Type B pancreatic cell (in vitro differentiated cells): Measurements from ENCODE around the gene CEP85L. TPM values are rescaled to one million over a fixed set of nuclear protein-coding genes. Genes with fewer than 3 reads are reported as not detected.

Experiments
- DNase-seq: peaks from one replicate; pipeline ENCODE4 v3.0.0; 2021; ENCODE audit warnings: mixed read lengths; ENCODE audit not compliant: unreplicated experiment; ENCODE audit errors: extremely low spot score
- H3K27ac Mint-ChIP-seq: 2 replicates; pipeline ENCODE4 v1.8.0; 2021; ENCODE audit warnings: mild to moderate bottlenecking, mixed read lengths
- H3K27me3 Mint-ChIP-seq: 2 replicates; pipeline ENCODE4 v1.8.0; 2021; ENCODE audit warnings: mixed read lengths
- H3K36me3 Mint-ChIP-seq: 2 replicates; pipeline ENCODE4 v1.8.0; 2021; ENCODE audit warnings: mixed read lengths
- H3K4me1 Mint-ChIP-seq: one replicate; pipeline ENCODE4 v1.8.0; 2021; ENCODE audit warnings: mixed read lengths; ENCODE audit not compliant: unreplicated experiment
- H3K4me3 Mint-ChIP-seq: 2 replicates; pipeline ENCODE4 v1.8.0; 2021; ENCODE audit warnings: mild to moderate bottlenecking, mixed read lengths
- H3K9me3 Mint-ChIP-seq: 2 replicates; pipeline ENCODE4 v1.8.0; 2021; ENCODE audit warnings: mixed read lengths
- CTCF ChIP-seq: fragments of 200-600 bp; sonication (generic); conservative IDR thresholded peaks from 2 replicates; pipeline ENCODE4 v1.5.0; 2021; ENCODE audit warnings: antibody characterized with exemption, mild to moderate bottlenecking
- total RNA-seq: library from RNA; stranded (reverse); gene quantifications from 2 replicates; pipeline ENCODE4 v1.2.1, GENCODE V29; 2021; ENCODE audit warnings: low replicate concordance

The CEP85L gene
- total RNA-seq, 1 donor from 2014 or later, result 16.1 TPM

GRCh38 chr6:118677193-118677592, 25.8 kb upstream of the CEP85L start:
- TF ChIP-seq CTCF, result no peak
- Mint-ChIP-seq H3K27ac (no peak overlapping the region), H3K27me3 (no peaks in the 10 kb centered on the region), H3K36me3 (no peaks in the 10 kb centered on the region), H3K4me1 (no peaks in the 10 kb centered on the region), H3K9me3 (no peaks in the 10 kb centered on the region), H3K4me3 (no peak overlapping the region)
- no peak for DNase-seq

DNA sequence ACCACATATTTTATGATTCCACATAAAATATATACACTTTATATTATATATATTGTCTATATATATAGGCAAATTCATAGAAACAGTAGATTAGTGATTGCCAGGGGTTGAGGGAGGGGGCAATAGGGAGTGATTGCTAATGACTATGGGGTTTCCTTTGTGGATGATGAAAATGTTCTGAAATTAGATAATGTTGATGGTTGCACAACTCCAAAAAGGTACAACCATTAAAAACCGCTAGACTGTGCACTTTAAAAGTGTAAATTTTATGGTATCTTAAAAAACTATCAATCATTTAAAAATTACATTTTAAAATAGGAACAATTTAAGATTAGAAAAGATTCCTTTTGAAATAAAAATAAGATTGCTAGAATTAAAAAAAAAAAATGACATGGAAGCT, 23.8 kb upstream of the CEP85L start:
- TF ChIP-seq CTCF, result no peak
- Mint-ChIP-seq H3K4me3 (no peak overlapping the region), H3K4me1 (no peaks in the 10 kb centered on the region), H3K27ac (no peak overlapping the region), H3K9me3 (no peaks in the 10 kb centered on the region), H3K27me3 (no peaks in the 10 kb centered on the region), H3K36me3 (no peaks in the 10 kb centered on the region)
- DNase-seq, result no peak

DNA sequence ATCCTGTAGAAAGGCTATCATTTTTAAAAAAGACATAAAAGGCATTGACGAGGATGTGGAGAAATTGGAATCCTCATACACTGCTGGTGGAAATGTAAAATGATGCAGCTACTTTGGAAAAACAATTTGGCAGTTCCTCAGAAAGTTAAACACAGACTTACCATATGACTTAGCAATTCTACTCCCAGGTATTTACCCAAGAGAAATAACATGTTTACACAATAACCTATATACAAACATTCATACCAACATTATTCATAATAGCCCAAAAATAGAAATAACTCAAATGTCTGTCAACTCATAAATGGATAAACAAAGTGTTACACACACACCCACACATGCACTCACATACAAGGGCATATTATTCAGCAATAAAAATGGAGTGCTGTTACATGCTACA, 23.4 kb upstream of the CEP85L start:
- no peak for TF ChIP-seq CTCF
- Mint-ChIP-seq H3K27ac (no peak overlapping the region), H3K36me3 (no peaks in the 10 kb centered on the region), H3K27me3 (no peaks in the 10 kb centered on the region), H3K4me1 (peaks cover 4% of the 10 kb centered on the region), H3K9me3 (no peaks in the 10 kb centered on the region), H3K4me3 (no peak overlapping the region)
- no peak for DNase-seq

DNA sequence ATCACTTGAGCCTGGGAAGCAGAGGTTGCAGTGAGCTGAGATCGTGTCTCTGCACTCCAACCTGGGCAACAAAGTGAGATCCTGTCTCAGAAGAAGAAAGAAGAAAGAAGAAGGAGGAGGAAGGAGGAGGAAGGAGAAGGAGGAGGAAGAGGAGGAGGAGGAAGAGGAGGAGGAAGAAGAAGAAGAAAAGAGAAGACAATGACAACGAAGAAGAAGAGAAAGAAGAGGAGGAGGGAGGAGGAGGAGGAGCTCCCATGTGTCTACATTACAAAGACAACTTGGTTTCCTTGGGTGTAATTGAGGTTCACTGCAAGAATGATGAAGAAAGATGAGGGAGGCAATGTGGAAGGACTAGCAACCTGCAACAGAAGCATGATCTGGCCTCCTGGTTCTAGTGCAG, 21.3 kb upstream of the CEP85L start:
- H3K27me3 Mint-ChIP-seq, result no peaks in the 10 kb centered on the region
- no peak overlapping the region for H3K27ac Mint-ChIP-seq
- no peaks in the 10 kb centered on the region for H3K36me3 Mint-ChIP-seq
- no peak for TF ChIP-seq CTCF
- no peaks in the 10 kb centered on the region for H3K9me3 Mint-ChIP-seq
- no peak for DNase-seq
- no peak overlapping the region for H3K4me3 Mint-ChIP-seq
- H3K4me1 Mint-ChIP-seq, result peaks cover 17% of the 10 kb centered on the region

DNA sequence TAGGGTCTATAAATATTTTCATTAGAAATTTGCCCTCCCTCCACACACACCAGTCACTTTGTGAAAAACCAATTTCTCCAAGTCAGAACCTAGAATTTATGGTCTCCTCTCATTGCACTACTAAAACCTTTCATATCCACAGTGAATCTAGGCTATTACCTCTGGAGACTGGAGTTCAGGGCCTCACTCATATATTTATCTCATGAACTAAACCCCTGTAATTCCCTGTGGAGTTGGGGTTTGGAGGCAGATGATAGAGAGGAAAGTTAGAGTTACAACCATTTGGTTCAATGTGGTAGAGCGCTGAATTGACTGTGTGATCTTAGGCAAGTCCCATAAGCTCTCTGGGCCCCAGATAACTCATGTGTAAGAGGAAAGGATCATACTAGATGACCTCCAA, 18.2 kb upstream of the CEP85L start:
- no peak overlapping the region for H3K27ac Mint-ChIP-seq
- peaks cover 22% of the 10 kb centered on the region for H3K4me1 Mint-ChIP-seq
- no peaks in the 10 kb centered on the region for H3K27me3 Mint-ChIP-seq
- DNase-seq, result no peak
- no peaks in the 10 kb centered on the region for H3K36me3 Mint-ChIP-seq
- TF ChIP-seq CTCF, result no peak
- H3K9me3 Mint-ChIP-seq, result no peaks in the 10 kb centered on the region
- no peak overlapping the region for H3K4me3 Mint-ChIP-seq

GRCh38 chr6:118668761-118669385, 17.5 kb upstream of the CEP85L start:
- H3K9me3 Mint-ChIP-seq, result no peaks in the 10 kb centered on the region
- H3K4me3 Mint-ChIP-seq, result no peak overlapping the region
- no peak for TF ChIP-seq CTCF
- H3K27me3 Mint-ChIP-seq, result no peaks in the 10 kb centered on the region
- peak overlapping the region; percentile 12 for H3K27ac Mint-ChIP-seq
- H3K4me1 Mint-ChIP-seq, result peaks cover 22% of the 10 kb centered on the region
- DNase-seq, result no peak
- H3K36me3 Mint-ChIP-seq, result no peaks in the 10 kb centered on the region
